ENCODE results near the gene PTPN18.

PTPN18 gene

GRCh38 chr2:130341562-130342019 lies 14.3 kb upstream of the PTPN18 start:
- no peak for DNase-seq

DNA sequence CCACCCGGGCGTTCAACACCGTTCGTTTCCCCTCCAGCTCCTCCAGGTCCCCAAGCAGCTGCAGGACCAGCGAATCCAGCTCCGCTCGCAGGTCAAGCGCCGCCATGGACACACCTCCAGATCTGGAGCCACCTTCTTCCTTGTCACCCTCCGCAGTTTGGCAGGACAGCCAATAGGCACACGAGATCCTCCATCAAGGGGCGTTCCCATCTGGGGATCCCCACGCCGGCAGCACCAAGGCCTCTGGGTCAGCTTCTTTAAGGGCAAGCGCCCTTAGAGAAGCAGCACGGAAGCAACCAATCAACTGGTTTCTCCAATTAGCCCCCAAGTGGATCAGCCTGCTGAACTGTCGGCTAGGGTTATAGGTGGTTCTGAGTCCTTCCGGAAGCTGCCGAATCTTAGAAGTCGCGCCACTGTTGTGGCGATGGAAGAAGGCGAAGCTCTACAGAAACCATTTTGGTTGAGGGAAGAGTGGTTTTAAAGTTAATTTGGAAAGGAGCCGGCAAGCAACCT lies 13.8 kb upstream of the PTPN18 start:
- peak; percentile 95 for DNase-seq

GRCh38 chr2:130342533-130343275 lies 13.2 kb upstream of the PTPN18 start, which contains the start of gene IMP4:
TSS of gene IMP4 (plus strand) at chr2:130342897. CDS start at chr2:130342933, 36 bp downstream.
- peak; percentile 100 for DNase-seq

DNA sequence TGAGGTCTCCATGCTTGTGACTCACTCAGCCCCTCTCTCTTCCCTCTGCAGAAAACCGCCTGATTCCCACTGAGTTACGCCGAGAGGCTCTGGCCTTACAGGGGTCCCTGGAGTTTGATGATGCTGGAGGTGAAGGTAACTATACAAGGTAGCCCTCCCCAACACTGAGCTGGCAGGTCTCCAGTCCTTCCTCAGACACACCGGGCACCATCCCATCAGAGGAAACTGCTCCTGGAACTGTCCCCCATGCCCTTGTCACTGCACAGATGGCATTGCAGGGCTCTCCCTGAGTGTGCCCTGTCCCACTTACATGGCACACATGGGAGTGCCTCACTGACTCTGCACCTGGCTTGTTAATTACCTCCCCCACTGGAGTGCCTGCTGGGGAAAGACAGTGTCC lies 11.3 kb upstream of the PTPN18 start:
- no peak for DNase-seq

- no peak for DNase-seq
These were observed 10.8 kb upstream of the PTPN18 start for GRCh38 chr2:130345091-130345490.

- DNase-seq, result no peak
These were observed 10.2 kb upstream of the PTPN18 start for GRCh38 chr2:130345611-130346010.

GRCh38 chr2:130346041-130346740 lies 9.7 kb upstream of the PTPN18 start:
- no peak for DNase-seq

DNA sequence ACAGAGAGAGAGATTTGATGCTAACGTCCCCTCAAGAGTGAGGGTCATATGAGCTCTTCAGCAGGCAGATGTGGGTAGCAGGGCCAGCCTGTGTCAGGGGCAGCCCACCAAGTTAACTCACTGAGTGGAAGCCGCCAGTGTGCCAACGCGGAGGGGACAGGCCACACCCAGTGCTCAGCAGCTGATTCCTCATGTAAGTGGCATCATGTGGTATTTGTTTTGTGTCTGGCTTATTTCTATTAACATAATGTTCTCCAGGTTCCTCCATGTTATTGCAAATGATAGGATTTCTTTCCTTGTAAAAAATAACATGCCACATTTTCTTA lies 9.2 kb upstream of the PTPN18 start:
- no peak for DNase-seq

GRCh38 chr2:130347220-130347925 lies 8.5 kb upstream of the PTPN18 start:
- DNase-seq, result no peak

DNA sequence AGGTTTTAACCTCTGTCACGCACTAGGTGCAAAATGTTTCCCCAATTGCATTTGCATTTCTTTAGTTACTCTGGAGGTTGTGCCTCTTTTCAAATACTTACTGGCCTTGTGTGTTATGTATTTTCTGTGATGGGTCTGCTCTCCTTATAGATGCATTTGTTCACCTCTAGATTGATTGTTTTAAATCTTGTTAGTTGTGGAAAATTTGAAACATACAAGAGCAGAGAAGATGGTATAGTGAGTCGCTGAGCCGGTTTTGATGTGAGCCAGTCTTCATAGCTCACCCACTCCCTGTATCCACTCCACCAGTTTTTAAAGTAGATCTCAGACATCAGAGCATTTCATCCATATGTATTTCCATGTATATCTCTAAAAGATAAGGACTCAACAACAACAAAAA lies 6.7 kb upstream of the PTPN18 start:
- no peak for DNase-seq

DNA sequence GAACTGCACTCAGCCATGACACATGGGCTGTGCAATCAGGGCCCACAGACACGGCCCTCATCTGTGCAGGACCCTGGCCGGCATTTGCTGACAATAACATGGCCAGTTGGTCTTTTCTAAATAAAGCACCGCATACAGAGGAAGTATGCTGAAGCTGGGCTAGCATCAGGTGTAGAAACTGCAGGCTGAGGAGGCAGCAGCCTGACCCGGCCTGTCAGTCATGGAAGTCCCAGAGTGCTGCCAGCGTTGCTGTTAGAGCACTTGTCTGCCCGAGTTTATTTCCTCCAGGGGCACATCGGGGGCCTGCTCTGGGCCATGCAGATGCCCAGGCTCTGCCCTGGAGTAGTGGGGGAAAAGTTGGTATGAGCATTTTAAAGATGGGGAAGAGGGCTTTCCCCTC lies 4.1 kb upstream of the PTPN18 start:
- DNase-seq, result no peak

- DNase-seq, result no peak
These were observed 3.6 kb upstream of the PTPN18 start for GRCh38 chr2:130352237-130352636.

GRCh38 chr2:130353291-130354138 lies 2.3 kb upstream of the PTPN18 start:
- no peak for DNase-seq

- no peak for DNase-seq
These were observed 1.8 kb upstream of the PTPN18 start for GRCh38 chr2:130354139-130354428.

- no peak for DNase-seq
These were observed 681 bp upstream of the PTPN18 start for GRCh38 chr2:130355172-130355577.

- DNase-seq, result no peak
These were observed 2.0 kb downstream of the PTPN18 start for GRCh38 chr2:130357864-130358263.

GRCh38 chr2:130358420-130359350 lies 2.8 kb downstream of the PTPN18 start:
- DNase-seq, result no peak

DNA sequence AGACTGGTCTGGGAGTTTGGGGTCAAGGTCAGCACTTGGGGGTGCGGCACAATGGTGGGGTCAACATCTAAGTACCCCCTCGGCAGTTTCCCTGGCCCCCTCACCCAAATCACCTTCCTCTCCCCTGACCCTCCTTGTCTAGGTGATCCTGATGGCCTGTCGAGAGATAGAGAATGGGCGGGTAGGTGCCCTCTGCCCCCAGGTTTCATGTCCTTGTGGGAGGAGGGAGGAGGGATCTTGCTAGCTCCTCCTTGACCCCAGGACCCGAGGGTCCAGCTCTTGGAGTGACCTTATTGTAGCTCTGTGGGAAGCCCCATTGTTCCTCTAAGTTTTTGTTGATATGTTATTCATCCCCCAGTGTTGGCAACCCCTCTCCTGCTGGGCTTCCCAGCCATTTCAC lies 3.6 kb downstream of the PTPN18 start:
- no peak for DNase-seq

DNA sequence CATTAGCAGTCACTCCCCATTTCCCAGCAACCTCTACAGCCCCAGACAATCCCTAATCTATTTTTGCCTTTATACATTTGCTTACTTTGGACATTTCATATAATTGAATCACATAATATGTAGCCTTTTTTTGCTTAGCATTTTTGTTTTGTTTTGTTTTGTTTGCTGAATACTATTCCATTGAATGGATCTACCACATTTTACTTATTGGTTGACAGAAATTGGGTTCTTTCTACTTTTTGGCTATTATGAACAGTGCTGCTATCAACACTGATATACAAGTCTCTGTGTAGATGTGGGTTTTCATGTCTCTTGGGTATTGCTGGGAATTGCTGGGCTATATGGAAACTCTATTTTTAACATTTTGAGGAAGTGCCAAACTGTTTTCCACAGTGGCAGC lies 7.6 kb downstream of the PTPN18 start:
- DNase-seq, result no peak

DNA sequence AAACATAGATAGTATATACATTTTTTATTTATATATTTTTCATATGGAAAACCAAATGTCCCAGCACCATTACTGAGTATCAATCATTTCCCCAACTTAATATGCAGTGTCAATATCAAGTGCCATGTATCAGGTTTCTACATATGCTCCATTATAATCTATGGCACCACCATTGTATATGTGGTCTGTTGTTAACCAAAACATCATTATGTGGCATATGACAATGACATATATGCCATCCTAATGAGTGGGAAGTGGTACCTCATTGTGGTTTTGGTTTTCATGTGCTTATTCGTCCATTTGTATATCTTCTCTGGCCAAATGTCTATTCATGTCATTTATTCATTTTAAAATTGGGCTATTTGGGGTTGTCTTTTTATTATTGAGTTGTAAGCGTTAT lies 9.2 kb downstream of the PTPN18 start:
- no peak for DNase-seq

DNA sequence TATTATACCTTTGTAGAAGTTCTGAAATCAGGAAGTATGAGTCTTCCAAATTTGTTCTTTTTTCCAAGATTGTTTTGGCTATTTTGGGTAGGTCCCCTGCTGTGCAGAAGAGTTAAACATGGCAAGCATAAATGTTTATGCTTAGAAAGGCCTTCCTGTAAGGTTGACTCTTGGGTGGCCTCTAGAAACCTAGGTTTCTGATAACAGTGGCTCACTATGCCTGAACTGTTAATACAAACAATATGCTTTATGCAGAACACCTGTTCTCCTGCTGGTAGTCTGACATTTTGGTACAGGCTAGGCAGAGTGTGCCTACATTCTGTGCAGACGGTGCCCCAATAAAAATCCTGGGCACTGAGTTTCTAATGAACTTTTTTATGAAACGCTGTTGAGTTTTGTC lies 10.1 kb downstream of the PTPN18 start:
- no peak for DNase-seq

DNA sequence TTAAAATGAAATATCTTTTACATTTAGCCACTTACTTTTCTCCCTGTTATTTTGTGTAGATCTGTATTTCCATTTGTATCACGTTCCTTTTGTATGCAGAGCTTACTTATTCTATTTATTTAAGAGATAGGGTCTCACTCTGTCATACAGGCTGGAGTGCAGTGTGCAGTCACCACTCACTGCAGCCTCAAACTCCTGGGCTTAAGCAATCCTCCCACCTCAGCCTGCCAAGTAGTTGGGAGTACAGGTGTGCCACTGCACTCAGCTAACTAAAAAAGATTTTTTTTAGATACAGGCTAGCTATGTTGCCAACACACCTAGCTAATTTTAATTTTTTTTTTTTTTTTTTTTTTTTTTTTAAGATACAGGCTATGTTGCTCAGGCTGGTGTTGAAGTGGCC lies 10.9 kb downstream of the PTPN18 start:
- no peak for DNase-seq

Measured in HCEC 1CT (cell line).